Measurements from ENCODE around the gene CBX8. TPM values are rescaled to one million over a fixed set of nuclear protein-coding genes. Genes with fewer than 3 reads are reported as not detected.

CBX8 gene
- total RNA-seq, 1 donor from 2014 or later, result 4.2 TPM

DNA sequence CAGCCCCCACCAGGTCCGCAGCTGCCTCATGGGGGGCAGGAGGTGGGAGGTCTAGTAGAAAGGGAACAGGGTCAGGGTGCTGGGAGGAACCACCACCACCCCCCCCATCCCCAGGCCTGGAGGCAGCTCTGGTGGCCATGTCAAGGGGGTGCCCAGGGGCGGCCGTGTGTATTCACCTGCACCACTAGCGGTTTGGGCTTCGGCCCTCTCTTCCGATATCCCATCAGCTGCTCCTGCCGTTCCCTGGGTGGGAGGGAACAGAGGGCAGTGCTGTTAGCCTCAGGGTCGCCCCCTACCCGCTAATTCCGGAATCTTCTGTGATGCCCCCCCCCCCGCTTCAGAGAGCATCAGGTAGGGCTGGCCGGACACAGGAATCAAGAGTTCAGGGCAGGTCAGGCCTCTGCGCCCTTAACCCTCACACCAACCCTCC, 38.6 kb upstream of the CBX8 start:
- Histone ChIP-seq H3K9me3 (ENCODE audit: control insufficient read depth in 3 of 3, low read length in 3 of 3) (no peaks in the 10 kb centered on the region), H3K27me3 (ENCODE audit: control insufficient read depth in 3 of 3, insufficient read depth in 3 of 3, low read length in 3 of 3) (peaks cover 7 to 10% (median 8%) of the 10 kb centered on the region in 3 donors), H3K36me3 (ENCODE audit: control insufficient read depth in 3 of 3, insufficient read depth in 3 of 3, low read length in 3 of 3) (peaks cover 4 to 10% (median 5%) of the 10 kb centered on the region in 3 donors), H3K27ac (ENCODE audit: low read depth, low read length) (no peak overlapping the region), H3K4me1 (ENCODE audit: control insufficient read depth in 3 of 3, insufficient read depth in 3 of 3, low read length in 3 of 3) (peaks cover 28 to 42% (median 39%) of the 10 kb centered on the region in 3 donors), H3K9ac (ENCODE audit: low read depth in 1 of 3, low read length in 3 of 3) (no peak overlapping the region), H3K4me3 (ENCODE audit: low read length in 3 of 3) (no peak overlapping the region)

GRCh38 chr17:79834565-79835469, 37.9 kb upstream of the CBX8 start:
- Histone ChIP-seq H3K36me3 (ENCODE audit: control insufficient read depth in 3 of 3, insufficient read depth in 3 of 3, low read length in 3 of 3) (peaks cover 4 to 10% (median 5%) of the 10 kb centered on the region in 3 donors), H3K4me3 (ENCODE audit: low read length in 3 of 3) (no peak overlapping the region), H3K4me1 (ENCODE audit: control insufficient read depth in 3 of 3, insufficient read depth in 3 of 3, low read length in 3 of 3) (peaks cover 22 to 36% (median 32%) of the 10 kb centered on the region in 3 donors), H3K9ac (ENCODE audit: low read depth in 1 of 3, low read length in 3 of 3) (no peak overlapping the region), H3K9me3 (ENCODE audit: control insufficient read depth in 3 of 3, low read length in 3 of 3) (no peaks in the 10 kb centered on the region), H3K27ac (ENCODE audit: low read depth, low read length) (no peak overlapping the region), H3K27me3 (ENCODE audit: control insufficient read depth in 3 of 3, insufficient read depth in 3 of 3, low read length in 3 of 3) (peaks cover under 1 to 4% (median 1%) of the 10 kb centered on the region in 3 donors)

DNA sequence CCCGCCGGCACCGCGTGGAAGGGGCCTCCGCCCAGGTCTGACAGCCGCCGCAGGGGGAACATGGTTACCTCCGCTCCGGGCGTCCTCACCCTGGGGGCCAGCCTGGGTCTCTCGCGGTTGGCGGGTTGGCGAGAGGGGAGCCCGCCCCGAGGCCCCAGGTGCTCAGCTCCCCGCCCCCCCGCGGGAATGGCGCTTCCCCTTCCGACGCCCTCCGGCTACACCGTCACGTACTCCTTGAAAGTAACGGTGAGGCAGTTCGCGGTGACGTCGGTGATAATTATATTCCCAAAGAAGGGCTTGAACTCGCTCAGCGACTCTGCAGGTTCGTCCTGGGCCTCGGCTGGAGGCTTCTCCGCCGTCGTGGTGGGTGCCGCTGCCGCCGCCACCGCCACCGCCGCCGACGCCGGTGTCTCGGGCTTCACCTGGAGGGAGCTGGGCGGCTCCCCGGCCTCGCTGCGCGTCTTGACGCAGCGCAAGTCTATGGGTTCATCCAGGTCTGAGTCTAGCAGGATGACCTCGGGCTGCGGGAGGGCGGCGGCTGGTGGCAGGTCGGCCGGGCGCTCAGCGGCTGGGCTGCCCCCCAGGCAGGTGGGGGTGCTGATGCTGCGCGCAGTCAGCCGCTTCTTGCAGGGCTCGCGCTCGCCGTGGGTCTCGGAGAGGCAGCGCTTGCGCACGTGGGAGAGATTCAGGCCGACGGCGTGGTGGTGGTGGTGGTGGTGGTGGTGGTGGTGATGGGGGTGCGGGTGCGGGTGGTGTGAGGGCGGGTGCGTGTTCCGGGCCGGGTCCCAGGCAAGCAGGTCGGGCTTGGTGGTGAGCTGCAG, 37.1 kb upstream of the CBX8 start:
- H3K4me3 ChIP-seq (ENCODE audit: low read length in 3 of 3), result no peak overlapping the region
- H3K4me1 ChIP-seq (ENCODE audit: control insufficient read depth in 3 of 3, insufficient read depth in 3 of 3, low read length in 3 of 3), result peaks cover 22 to 35% (median 29%) of the 10 kb centered on the region in 3 donors
- H3K9ac ChIP-seq (ENCODE audit: low read depth in 1 of 3, low read length in 3 of 3), result no peak overlapping the region
- H3K27me3 ChIP-seq (ENCODE audit: control insufficient read depth in 3 of 3, insufficient read depth in 3 of 3, low read length in 3 of 3), result peaks cover 0 to 4% (median 0%) of the 10 kb centered on the region in 3 donors
- no peak overlapping the region for H3K27ac ChIP-seq (ENCODE audit: low read depth, low read length)
- H3K9me3 ChIP-seq (ENCODE audit: control insufficient read depth in 3 of 3, low read length in 3 of 3), result no peaks in the 10 kb centered on the region
- H3K36me3 ChIP-seq (ENCODE audit: control insufficient read depth in 3 of 3, insufficient read depth in 3 of 3, low read length in 3 of 3), result peaks cover 4 to 10% (median 5%) of the 10 kb centered on the region in 3 donors

DNA sequence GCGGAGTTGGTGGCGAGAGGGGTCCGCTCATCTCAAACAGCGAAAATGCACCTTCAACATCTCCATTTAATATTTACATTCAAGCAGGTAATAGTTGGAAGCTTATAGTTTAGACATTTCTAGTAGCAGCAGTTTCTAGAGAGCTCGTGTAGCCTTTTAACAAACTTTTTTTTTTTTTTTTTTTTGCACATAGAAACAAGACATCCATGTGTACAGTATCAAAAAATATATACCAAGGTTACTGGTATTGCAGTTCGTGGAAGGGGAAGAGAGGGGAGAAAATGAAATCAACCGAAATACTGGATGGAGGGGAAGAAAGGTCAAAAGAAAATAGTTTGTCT, 36.2 kb upstream of the CBX8 start:
- H3K27ac ChIP-seq (ENCODE audit: low read depth, low read length), result no peak overlapping the region

GRCh38 chr17:79832218-79833109, 35.6 kb upstream of the CBX8 start:
- Histone ChIP-seq H3K4me3 (ENCODE audit: low read length in 3 of 3) (peak overlapping the region in 1 of 3 donors; percentile 35), H3K36me3 (ENCODE audit: control insufficient read depth in 3 of 3, insufficient read depth in 3 of 3, low read length in 3 of 3) (peaks cover 4 to 10% (median 5%) of the 10 kb centered on the region in 3 donors), H3K9me3 (ENCODE audit: control insufficient read depth in 3 of 3, low read length in 3 of 3) (no peaks in the 10 kb centered on the region), H3K27me3 (ENCODE audit: control insufficient read depth in 3 of 3, insufficient read depth in 3 of 3, low read length in 3 of 3) (peaks cover under 1 to 4% (median 3%) of the 10 kb centered on the region in 3 donors), H3K9ac (ENCODE audit: low read depth in 1 of 3, low read length in 3 of 3) (peak overlapping the region in 1 of 3 donors; percentile 62), H3K4me1 (ENCODE audit: control insufficient read depth in 3 of 3, insufficient read depth in 3 of 3, low read length in 3 of 3) (peaks cover 15 to 27% (median 18%) of the 10 kb centered on the region in 3 donors), H3K27ac (ENCODE audit: low read depth, low read length) (no peak overlapping the region)

More for the DNA sequence above, 36.2 kb upstream of the CBX8 start:
- H3K4me3 ChIP-seq (ENCODE audit: low read length in 3 of 3), result no peak overlapping the region
- H3K9ac ChIP-seq (ENCODE audit: low read depth in 1 of 3, low read length in 3 of 3), result no peak overlapping the region
- peaks cover 21 to 33% (median 24%) of the 10 kb centered on the region in 3 donors for H3K4me1 ChIP-seq (ENCODE audit: control insufficient read depth in 3 of 3, insufficient read depth in 3 of 3, low read length in 3 of 3)
- peaks cover 4 to 10% (median 5%) of the 10 kb centered on the region in 3 donors for H3K36me3 ChIP-seq (ENCODE audit: control insufficient read depth in 3 of 3, insufficient read depth in 3 of 3, low read length in 3 of 3)
- H3K27me3 ChIP-seq (ENCODE audit: control insufficient read depth in 3 of 3, insufficient read depth in 3 of 3, low read length in 3 of 3), result peaks cover 0 to 4% (median 0%) of the 10 kb centered on the region in 3 donors
- no peaks in the 10 kb centered on the region for H3K9me3 ChIP-seq (ENCODE audit: control insufficient read depth in 3 of 3, low read length in 3 of 3)

DNA sequence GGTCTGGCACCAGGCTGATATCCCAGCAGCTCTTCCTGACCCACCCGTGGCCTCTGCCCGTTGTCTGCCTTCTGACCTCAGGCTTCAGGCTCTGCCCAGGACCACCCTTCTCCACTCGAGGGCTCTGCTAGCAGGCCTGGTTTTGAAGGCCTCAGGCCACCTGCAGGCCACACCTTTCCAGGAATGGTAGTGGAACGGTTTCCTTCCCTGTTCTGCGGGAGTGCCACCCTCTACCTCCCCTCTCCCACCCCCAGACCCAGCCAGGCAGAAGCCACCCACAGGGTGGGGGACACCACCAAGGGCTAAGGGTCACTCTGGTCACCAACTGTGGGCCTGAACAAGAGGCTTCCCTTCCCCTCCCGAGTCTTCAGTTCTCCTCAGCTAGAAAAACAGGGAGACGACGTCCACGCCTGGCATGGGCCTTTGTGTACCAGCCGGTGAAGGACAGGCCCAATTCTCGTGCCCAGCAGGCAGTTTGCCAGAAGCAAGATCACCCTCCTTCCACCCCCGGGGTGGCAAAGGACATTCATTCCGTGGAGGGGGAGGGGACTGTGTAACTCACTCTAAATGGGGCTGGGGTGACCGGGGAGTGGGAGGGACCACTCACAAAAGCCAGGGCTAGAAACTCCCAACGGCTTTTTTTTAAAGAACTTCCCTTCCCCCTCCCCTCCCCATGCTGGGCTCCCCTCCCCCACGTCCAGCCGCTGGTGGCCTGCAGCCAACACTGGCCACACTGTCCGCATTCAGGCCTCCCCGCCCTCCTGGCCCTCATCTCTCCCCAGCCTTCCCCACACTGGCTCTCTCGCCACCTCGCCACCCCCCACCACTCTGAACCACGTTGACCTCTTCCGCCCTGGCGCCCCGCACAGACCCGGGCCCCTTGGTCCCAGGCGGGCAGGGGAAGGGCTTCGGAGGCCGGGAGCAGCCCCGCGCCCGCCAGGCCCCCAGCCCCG, 34.7 kb upstream of the CBX8 start:
- Histone ChIP-seq H3K27ac (ENCODE audit: low read depth, low read length) (no peak overlapping the region), H3K36me3 (ENCODE audit: control insufficient read depth in 3 of 3, insufficient read depth in 3 of 3, low read length in 3 of 3) (peaks cover 4 to 10% (median 5%) of the 10 kb centered on the region in 3 donors), H3K4me1 (ENCODE audit: control insufficient read depth in 3 of 3, insufficient read depth in 3 of 3, low read length in 3 of 3) (peaks cover 8 to 17% (median 9%) of the 10 kb centered on the region in 3 donors), H3K9ac (ENCODE audit: low read depth in 1 of 3, low read length in 3 of 3) (peak overlapping the region in 1 of 3 donors; percentile 62), H3K4me3 (ENCODE audit: low read length in 3 of 3) (peak overlapping the region in 1 of 3 donors; percentile 35), H3K9me3 (ENCODE audit: control insufficient read depth in 3 of 3, low read length in 3 of 3) (no peaks in the 10 kb centered on the region), H3K27me3 (ENCODE audit: control insufficient read depth in 3 of 3, insufficient read depth in 3 of 3, low read length in 3 of 3) (peaks cover 9 to 12% (median 12%) of the 10 kb centered on the region in 3 donors)

DNA sequence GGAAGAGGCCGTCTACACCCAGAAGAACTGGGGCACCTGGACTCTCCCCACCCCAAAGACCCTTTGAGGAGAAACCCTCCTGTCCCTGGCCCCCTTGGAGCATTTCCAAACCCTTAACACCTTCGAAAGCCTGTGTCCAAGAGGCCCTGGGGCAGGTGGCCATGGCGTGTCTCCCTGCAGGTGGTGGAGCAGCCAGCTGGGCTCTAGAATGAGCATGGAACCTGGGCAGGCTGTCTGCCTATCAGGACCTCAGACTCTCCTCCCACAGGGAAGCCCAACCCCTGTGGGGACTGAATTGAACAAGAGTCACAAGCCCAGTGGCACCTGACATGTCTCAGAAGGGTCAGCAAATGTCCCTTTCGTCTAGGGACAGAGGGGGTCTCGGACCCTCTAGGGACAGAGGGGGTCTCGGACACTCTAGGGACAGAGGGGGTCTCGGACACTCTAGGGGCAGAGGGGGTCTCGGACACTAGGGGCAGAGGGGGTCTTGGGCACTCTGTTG, 33.9 kb upstream of the CBX8 start:
- Histone ChIP-seq H3K27ac (ENCODE audit: low read depth, low read length) (no peak overlapping the region), H3K36me3 (ENCODE audit: control insufficient read depth in 3 of 3, insufficient read depth in 3 of 3, low read length in 3 of 3) (peaks cover 4 to 10% (median 5%) of the 10 kb centered on the region in 3 donors), H3K27me3 (ENCODE audit: control insufficient read depth in 3 of 3, insufficient read depth in 3 of 3, low read length in 3 of 3) (peaks cover 14 to 17% (median 17%) of the 10 kb centered on the region in 3 donors), H3K4me3 (ENCODE audit: low read length in 3 of 3) (no peak overlapping the region), H3K4me1 (ENCODE audit: control insufficient read depth in 3 of 3, insufficient read depth in 3 of 3, low read length in 3 of 3) (peaks cover 5 to 12% (median 8%) of the 10 kb centered on the region in 3 donors), H3K9me3 (ENCODE audit: control insufficient read depth in 3 of 3, low read length in 3 of 3) (no peaks in the 10 kb centered on the region), H3K9ac (ENCODE audit: low read depth in 1 of 3, low read length in 3 of 3) (no peak overlapping the region)

- Histone ChIP-seq H3K27ac (ENCODE audit: low read depth, low read length) (no peak overlapping the region), H3K9ac (ENCODE audit: low read depth in 1 of 3, low read length in 3 of 3) (no peak overlapping the region), H3K4me3 (ENCODE audit: low read length in 3 of 3) (no peak overlapping the region), H3K4me1 (ENCODE audit: control insufficient read depth in 3 of 3, insufficient read depth in 3 of 3, low read length in 3 of 3) (peaks cover 5 to 12% (median 8%) of the 10 kb centered on the region in 3 donors), H3K36me3 (ENCODE audit: control insufficient read depth in 3 of 3, insufficient read depth in 3 of 3, low read length in 3 of 3) (peaks cover 4 to 10% (median 5%) of the 10 kb centered on the region in 3 donors), H3K27me3 (ENCODE audit: control insufficient read depth in 3 of 3, insufficient read depth in 3 of 3, low read length in 3 of 3) (peaks cover 14 to 22% (median 20%) of the 10 kb centered on the region in 3 donors), H3K9me3 (ENCODE audit: control insufficient read depth in 3 of 3, low read length in 3 of 3) (no peaks in the 10 kb centered on the region)
These were observed 33.4 kb upstream of the CBX8 start for GRCh38 chr17:79830303-79830702.

Data from skeletal muscle tissue (tissue), 4 donors.